ENCODE results near the gene SSBP2.

Gene SSBP2

DNA sequence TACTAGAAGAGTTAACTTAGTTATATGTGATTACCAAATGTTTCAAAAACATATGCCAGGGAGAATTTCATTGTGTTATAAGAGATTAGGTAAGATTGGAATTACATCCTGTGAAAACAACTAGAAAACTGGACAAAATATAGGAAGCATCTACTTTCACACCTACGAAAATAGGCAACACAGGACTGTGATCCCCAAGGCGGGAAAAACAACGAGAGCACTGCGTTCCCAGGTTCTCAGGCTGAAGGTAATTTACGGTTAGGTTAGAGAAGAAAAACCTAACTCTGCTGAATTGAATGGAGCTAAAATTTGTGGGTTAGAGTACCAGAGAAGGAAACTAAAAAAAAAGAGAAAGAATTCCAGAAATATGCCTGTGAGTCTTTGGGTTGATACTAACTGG lies 385.4 kb downstream of the SSBP2 start:
- peaks cover 5% of the 10 kb centered on the region for H3K4me1 Mint-ChIP-seq
- DNase-seq, result no peak
- H3K27me3 Mint-ChIP-seq (ENCODE audit: low read depth, poor library complexity), result peaks cover 2% of the 10 kb centered on the region
- no peaks in the 10 kb centered on the region for H3K36me3 Mint-ChIP-seq (ENCODE audit: low read depth)
- no peaks in the 10 kb centered on the region for H3K9me3 Mint-ChIP-seq
- H3K27ac Mint-ChIP-seq, result no peak overlapping the region
- H3K4me3 Mint-ChIP-seq, result no peak overlapping the region
- TF ChIP-seq, protein P1, sequence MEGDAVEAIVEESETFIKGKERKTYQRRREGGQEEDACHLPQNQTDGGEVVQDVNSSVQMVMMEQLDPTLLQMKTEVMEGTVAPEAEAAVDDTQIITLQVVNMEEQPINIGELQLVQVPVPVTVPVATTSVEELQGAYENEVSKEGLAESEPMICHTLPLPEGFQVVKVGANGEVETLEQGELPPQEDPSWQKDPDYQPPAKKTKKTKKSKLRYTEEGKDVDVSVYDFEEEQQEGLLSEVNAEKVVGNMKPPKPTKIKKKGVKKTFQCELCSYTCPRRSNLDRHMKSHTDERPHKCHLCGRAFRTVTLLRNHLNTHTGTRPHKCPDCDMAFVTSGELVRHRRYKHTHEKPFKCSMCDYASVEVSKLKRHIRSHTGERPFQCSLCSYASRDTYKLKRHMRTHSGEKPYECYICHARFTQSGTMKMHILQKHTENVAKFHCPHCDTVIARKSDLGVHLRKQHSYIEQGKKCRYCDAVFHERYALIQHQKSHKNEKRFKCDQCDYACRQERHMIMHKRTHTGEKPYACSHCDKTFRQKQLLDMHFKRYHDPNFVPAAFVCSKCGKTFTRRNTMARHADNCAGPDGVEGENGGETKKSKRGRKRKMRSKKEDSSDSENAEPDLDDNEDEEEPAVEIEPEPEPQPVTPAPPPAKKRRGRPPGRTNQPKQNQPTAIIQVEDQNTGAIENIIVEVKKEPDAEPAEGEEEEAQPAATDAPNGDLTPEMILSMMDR (IDR thresholded peaks at IDR 0.05), result no peak

DNA sequence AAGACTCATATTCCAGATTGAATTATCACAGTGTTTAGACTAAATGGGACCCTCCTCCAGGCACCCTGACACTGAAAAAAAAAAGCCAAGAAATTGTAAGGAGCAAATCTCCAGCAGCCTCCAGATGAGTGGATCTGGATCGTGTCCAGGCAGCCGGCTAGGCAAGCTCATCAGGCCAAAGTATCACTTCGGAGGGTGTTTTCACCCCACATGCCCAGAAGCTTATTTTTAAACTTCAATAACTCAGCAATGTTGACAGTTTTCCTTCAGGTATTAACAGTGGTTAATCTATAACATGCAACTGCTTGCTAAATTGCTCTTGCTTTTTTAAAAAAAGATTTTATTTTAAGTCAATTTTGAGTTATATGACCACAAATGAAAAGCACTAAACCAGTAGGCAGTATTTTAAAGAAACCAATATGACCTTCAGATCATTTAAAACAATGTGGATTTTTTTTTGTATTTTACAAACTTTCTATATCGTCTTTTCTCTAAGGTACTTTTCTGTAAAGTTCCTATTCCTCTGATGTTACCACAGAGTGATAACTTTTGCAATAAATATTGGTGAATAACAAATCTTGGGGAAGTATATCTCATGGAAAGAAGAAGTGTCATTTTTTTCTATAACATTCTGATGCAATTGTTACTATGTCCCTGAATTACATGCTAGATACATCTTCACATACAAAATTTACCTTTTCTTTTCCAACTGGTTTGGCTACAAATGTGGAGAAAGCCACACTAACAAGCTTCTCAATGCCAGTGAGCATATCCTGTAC lies 387.6 kb downstream of the SSBP2 start:
- no peak for DNase-seq
- H3K36me3 Mint-ChIP-seq (ENCODE audit: low read depth), result no peaks in the 10 kb centered on the region
- no peaks in the 10 kb centered on the region for H3K27me3 Mint-ChIP-seq (ENCODE audit: low read depth, poor library complexity)
- H3K4me3 Mint-ChIP-seq, result no peak overlapping the region
- no peak overlapping the region for H3K27ac Mint-ChIP-seq
- peaks cover 11% of the 10 kb centered on the region for H3K4me1 Mint-ChIP-seq
- H3K9me3 Mint-ChIP-seq, result no peaks in the 10 kb centered on the region
- TF ChIP-seq, protein P1 (IDR thresholded peaks at IDR 0.05), result no peak

Measured in nephron progenitor cell (in vitro differentiated cells).